Measurements from ENCODE around the gene COL23A1.
"Not testable (repeated sequence)": the region's sequence is repeated elsewhere in the genome, so short reads cannot be mapped to it uniquely, and the experiment has no call there.

The COL23A1 gene

GRCh38 chr5:178239626-178240301 lies 350.4 kb downstream of the COL23A1 start:
- in situ Hi-C loops (cut with HindIII; ENCODE audit: low sequenced_read_pairs) = not testable (repeated sequence)

GRCh38 chr5:178238711-178239592 lies 351.2 kb downstream of the COL23A1 start:
- in situ Hi-C loops (cut with HindIII; ENCODE audit: low sequenced_read_pairs) = no loop called here

GRCh38 chr5:178238313-178238635 lies 351.9 kb downstream of the COL23A1 start:
- in situ Hi-C loops (cut with HindIII; ENCODE audit: low sequenced_read_pairs) = no loop called here

- in situ Hi-C loops (cut with HindIII; ENCODE audit: low sequenced_read_pairs) = no loop called here
Observed at GRCh38 chr5:178237431-178238312, 352.5 kb downstream of the COL23A1 start.

- in situ Hi-C loops (cut with HindIII; ENCODE audit: low sequenced_read_pairs) = no loop called here
Observed at GRCh38 chr5:178236679-178237078, 353.5 kb downstream of the COL23A1 start.

- in situ Hi-C loops (cut with HindIII; ENCODE audit: low sequenced_read_pairs) = no loop called here
Observed at GRCh38 chr5:178236126-178236525, 354.1 kb downstream of the COL23A1 start.

- in situ Hi-C loops (cut with HindIII; ENCODE audit: low sequenced_read_pairs) = no loop called here
Observed at GRCh38 chr5:178235588-178235974, 354.6 kb downstream of the COL23A1 start.

GRCh38 chr5:178234750-178235587 lies 355.2 kb downstream of the COL23A1 start:
- in situ Hi-C loops (cut with HindIII; ENCODE audit: low sequenced_read_pairs) = no loop called here

- in situ Hi-C loops (cut with HindIII; ENCODE audit: low sequenced_read_pairs) = no loop called here
Observed at GRCh38 chr5:178234121-178234749, 356.0 kb downstream of the COL23A1 start.

GRCh38 chr5:178232920-178233429 lies 357.2 kb downstream of the COL23A1 start:
- in situ Hi-C loops (cut with HindIII; ENCODE audit: low sequenced_read_pairs) = no loop called here

- in situ Hi-C loops (cut with HindIII; ENCODE audit: low sequenced_read_pairs) = no loop called here
Observed at GRCh38 chr5:178232124-178232919, 357.9 kb downstream of the COL23A1 start, which contains the start of gene PHYKPL. Gene PHYKPL, minus strand, starts transcription at chr5:178232802. Its CDS starts 252 bp downstream, at chr5:178232550.

GRCh38 chr5:178231539-178232123 lies 358.6 kb downstream of the COL23A1 start:
- in situ Hi-C loops (cut with HindIII; ENCODE audit: low sequenced_read_pairs) = no loop called here

- in situ Hi-C loops (cut with HindIII; ENCODE audit: low sequenced_read_pairs) = no loop called here
Observed at GRCh38 chr5:178230879-178231538, 359.2 kb downstream of the COL23A1 start.

GRCh38 chr5:178229861-178230260 lies 360.3 kb downstream of the COL23A1 start:
- in situ Hi-C loops (cut with HindIII; ENCODE audit: low sequenced_read_pairs) = no loop called here

- in situ Hi-C loops (cut with HindIII; ENCODE audit: low sequenced_read_pairs) = not testable (repeated sequence)
Observed at GRCh38 chr5:178229111-178229510, 361.1 kb downstream of the COL23A1 start.

GRCh38 chr5:178228609-178229008 lies 361.6 kb downstream of the COL23A1 start:
- in situ Hi-C loops (cut with HindIII; ENCODE audit: low sequenced_read_pairs) = no loop called here

- in situ Hi-C loops (cut with HindIII; ENCODE audit: low sequenced_read_pairs) = no loop called here
Observed at GRCh38 chr5:178227929-178228328, 362.3 kb downstream of the COL23A1 start.

GRCh38 chr5:178227138-178227659 lies 363.0 kb downstream of the COL23A1 start:
- in situ Hi-C loops (cut with HindIII; ENCODE audit: low sequenced_read_pairs) = no loop called here

Data from DLD1 (cell line).